Effector CD4-positive, alpha-beta T cell (primary cell): ENCODE measurements around the gene PTPRT.
"Not testable (repeated sequence)": the region's sequence is repeated elsewhere in the genome, so short reads cannot be mapped to it uniquely, and the experiment has no call there.

Experiments used
- DNase-seq: peaks from one replicate; pipeline ENCODE4 v3.0.0-alpha.2; 2020

The PTPRT gene

GRCh38 chr20:42901689-42902440 lies 287.8 kb downstream of the PTPRT start:
- no peak for DNase-seq

GRCh38 chr20:42900764-42901163 lies 288.9 kb downstream of the PTPRT start:
- not testable (repeated sequence) for DNase-seq

- no peak for DNase-seq
Observed at GRCh38 chr20:42895020-42895419, 294.7 kb downstream of the PTPRT start.

- no peak for DNase-seq
Observed at GRCh38 chr20:42894483-42894882, 295.2 kb downstream of the PTPRT start.

GRCh38 chr20:42889517-42889916 lies 300.2 kb downstream of the PTPRT start:
- DNase-seq: no peak

GRCh38 chr20:42887281-42887680 lies 302.4 kb downstream of the PTPRT start:
- no peak for DNase-seq

GRCh38 chr20:42886801-42887200 lies 302.9 kb downstream of the PTPRT start:
- DNase-seq: no peak

GRCh38 chr20:42886046-42886445 lies 303.7 kb downstream of the PTPRT start:
- no peak for DNase-seq

GRCh38 chr20:42875581-42875980 lies 314.1 kb downstream of the PTPRT start:
- DNase-seq: no peak

- DNase-seq: no peak
Observed at GRCh38 chr20:42873259-42873658, 316.4 kb downstream of the PTPRT start.

- DNase-seq: no peak
Observed at GRCh38 chr20:42864116-42864515, 325.6 kb downstream of the PTPRT start.

GRCh38 chr20:42862446-42862845 lies 327.3 kb downstream of the PTPRT start:
- DNase-seq: no peak

GRCh38 chr20:42857446-42857845 lies 332.3 kb downstream of the PTPRT start:
- no peak for DNase-seq

GRCh38 chr20:42855896-42856295 lies 333.8 kb downstream of the PTPRT start:
- no peak for DNase-seq

GRCh38 chr20:42852691-42853090 lies 337.0 kb downstream of the PTPRT start:
- no peak for DNase-seq

GRCh38 chr20:42846784-42847490 lies 342.8 kb downstream of the PTPRT start:
- no peak for DNase-seq

GRCh38 chr20:42844751-42845150 lies 345.0 kb downstream of the PTPRT start:
- no peak for DNase-seq

GRCh38 chr20:42837456-42837855 lies 352.2 kb downstream of the PTPRT start:
- DNase-seq: no peak

GRCh38 chr20:42836339-42836738 lies 353.4 kb downstream of the PTPRT start:
- no peak for DNase-seq

- DNase-seq: no peak
Observed at GRCh38 chr20:42807876-42808275, 381.8 kb downstream of the PTPRT start.

GRCh38 chr20:42795111-42795695 lies 394.5 kb downstream of the PTPRT start:
- no peak for DNase-seq

- DNase-seq: no peak
Observed at GRCh38 chr20:42792052-42792451, 397.7 kb downstream of the PTPRT start.

GRCh38 chr20:42790111-42790510 lies 399.6 kb downstream of the PTPRT start:
- DNase-seq: no peak

GRCh38 chr20:42788707-42789106 lies 401.0 kb downstream of the PTPRT start:
- DNase-seq: no peak
